Measurements from ENCODE around the gene RBPJL.
A peak's percentile ranks its signal among the peaks of the same experiment; 100 is the strongest.

RBPJL gene, protein sequence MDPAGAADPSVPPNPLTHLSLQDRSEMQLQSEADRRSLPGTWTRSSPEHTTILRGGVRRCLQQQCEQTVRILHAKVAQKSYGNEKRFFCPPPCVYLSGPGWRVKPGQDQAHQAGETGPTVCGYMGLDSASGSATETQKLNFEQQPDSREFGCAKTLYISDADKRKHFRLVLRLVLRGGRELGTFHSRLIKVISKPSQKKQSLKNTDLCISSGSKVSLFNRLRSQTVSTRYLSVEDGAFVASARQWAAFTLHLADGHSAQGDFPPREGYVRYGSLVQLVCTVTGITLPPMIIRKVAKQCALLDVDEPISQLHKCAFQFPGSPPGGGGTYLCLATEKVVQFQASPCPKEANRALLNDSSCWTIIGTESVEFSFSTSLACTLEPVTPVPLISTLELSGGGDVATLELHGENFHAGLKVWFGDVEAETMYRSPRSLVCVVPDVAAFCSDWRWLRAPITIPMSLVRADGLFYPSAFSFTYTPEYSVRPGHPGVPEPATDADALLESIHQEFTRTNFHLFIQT

DNA sequence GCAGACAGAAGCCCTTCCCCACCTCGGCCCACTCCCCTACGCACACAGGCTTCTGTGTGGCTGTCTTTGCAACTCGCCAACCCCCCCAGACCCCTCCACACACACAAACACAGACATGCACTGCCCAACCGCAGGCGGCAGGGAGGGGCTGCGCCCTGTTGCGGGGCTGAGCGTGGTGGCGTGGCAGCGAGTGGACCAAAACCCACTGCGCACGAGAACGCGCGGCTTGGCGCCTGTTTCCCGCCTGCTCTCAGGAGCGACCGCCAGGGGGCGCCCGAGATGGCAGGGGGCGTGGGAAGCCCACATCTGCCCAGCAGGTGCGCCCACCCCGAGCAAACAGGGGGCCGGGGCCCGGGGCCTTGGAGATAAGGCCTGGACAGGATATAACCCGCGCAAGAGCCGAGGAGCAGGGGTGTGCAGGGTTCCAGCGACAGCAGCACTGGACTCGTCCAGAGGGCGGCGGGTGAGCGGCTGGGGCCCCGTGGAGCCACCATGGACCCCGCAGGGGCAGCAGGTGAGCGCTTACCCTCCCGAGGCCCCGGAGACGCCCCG is at the start of gene RBPJL:
Gene RBPJL (plus strand): TSS at position 410 of the 552 bp plus-strand sequence. CDS start 83 bp downstream, at position 493.
- DNase-seq: peak; percentile 52

DNA sequence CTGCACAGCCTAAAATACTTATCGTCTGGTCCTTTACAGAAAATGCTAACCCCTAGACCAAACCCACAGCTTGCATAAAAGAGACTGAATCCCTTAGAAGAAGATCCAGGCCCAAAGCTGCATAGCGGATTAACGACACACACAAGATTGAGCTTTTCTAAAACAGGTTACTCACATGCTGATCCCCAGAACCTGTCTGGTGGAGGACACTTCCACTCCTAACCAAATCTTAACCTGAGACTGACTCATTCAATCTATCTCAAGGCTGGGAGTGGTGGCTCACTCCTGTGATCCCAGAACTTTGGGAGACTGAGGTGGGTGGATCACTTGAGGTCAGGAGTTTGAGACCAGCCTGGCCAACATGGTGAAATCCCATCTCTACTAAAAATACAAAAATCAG is 49.5 kb upstream of the RBPJL start:
- no peak for DNase-seq

GRCh38 chr20:45257711-45258110 is 48.9 kb upstream of the RBPJL start:
- DNase-seq: no peak

- DNase-seq: no peak
Measured at GRCh38 chr20:45258259-45258658, 48.4 kb upstream of the RBPJL start.

- DNase-seq: no peak
Measured at GRCh38 chr20:45258664-45259063, 48.0 kb upstream of the RBPJL start.

- DNase-seq: no peak
Measured at GRCh38 chr20:45263556-45264266, 42.9 kb upstream of the RBPJL start.

GRCh38 chr20:45266977-45267376 is 39.7 kb upstream of the RBPJL start:
- DNase-seq: no peak

DNA sequence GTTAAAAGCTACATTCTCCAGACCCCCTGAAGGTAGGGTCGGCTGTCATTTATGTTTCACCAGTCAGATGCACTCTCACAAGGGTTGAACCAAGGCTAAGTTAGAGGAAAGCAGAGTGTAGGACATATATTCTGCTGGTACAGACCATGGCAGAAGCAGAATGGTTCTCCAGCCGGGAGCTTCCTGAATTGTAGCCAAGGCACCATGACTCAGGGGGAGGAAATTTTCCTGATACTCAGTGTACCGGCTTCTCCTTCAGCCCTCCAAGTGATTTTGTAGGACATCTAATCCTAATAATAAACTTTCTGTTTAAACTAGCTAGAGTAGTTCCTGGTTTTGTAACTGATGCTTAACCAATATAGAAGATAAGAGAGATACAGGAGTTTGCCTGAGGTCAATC is 38.1 kb upstream of the RBPJL start:
- DNase-seq: no peak

DNA sequence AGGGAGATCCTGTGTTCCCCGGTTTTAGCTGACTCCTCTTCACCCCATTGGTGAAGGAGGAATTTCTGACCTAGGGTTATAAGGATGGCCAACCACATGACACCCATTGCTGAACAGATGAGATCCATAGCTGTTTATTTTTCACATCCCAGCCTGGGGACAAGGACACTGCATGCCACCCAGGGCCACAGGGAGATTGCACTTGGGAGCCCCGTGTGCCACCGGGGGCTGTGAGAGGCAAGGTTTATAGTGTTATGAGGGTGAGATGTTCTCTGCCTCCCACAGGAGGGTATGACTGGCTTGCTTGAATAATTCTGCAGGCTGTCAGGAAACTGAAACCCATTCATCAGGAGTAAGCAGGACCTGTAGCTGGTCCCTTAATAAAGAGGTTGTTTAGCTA is 37.6 kb upstream of the RBPJL start:
- DNase-seq: no peak

DNA sequence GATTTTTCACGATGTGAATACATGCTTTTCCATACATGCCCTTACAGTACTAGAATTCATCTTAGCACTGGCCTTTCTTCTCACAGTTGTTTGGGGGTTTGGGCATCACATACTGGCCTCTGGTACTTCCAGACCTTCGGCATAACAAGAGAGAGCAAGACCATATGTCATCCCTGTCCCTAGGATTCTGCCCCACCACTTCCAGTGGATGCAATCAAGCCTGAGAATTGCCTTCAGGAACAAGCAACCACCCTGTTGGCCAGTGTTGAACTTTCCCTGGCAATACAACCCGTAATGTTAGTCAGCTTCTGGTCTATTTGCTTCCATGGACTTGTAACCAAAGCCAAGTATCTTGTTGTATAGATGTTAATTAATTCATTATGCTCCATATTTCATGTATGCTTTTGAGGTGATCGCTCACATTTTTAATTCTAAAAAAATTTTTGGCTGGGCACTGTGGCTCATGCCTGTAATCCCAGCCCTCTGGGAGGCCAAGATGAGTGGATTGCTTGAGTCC is 36.8 kb upstream of the RBPJL start:
- no peak for DNase-seq

DNA sequence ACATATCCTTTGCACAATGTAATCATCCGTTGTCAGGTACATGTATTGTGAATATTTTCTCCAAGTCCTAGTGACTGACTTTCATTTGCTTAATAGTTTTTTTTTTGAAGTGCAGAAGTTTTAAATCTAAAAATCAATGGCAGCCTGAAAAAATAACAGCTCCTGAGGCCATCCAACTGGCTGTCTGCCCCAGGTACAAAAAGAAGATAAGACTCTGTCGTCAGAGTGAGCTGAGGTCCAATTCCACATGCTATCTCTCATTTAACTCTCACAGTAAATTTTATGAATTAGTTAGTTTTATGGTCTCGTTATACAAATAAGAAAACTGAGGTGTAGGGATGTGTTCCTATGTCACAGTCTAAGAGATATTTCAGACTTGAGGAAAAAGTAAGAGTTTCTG is 31.3 kb upstream of the RBPJL start:
- no peak for DNase-seq

- DNase-seq: no peak
Measured at GRCh38 chr20:45279992-45280391, 26.6 kb upstream of the RBPJL start.

- no peak for DNase-seq
Measured at GRCh38 chr20:45282700-45283550, 23.7 kb upstream of the RBPJL start.

DNA sequence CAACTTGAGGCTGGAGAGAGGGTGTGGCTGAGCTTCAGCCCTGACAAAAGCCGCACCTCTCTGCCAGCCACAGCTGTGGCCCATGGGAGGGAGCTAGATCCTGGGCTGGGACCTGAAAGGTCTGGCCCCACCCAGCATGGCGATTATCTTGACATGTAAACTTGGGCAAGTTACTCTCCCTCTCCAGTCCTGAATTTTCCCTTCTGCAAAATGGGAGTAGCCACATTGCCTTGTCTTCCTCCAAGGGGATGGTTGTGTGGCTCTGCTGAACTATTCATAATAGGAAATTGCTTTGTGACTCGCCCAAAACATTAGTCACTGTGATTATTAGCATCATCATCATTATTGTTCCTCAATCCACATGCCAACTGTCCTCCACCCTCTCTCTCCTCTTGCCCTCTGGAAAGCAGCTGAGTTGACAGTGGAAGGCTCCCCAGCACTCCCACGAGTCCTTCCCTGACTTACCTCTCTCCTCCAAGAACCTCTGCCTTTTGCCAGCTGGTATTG is 23.0 kb upstream of the RBPJL start:
- DNase-seq: no peak

DNA sequence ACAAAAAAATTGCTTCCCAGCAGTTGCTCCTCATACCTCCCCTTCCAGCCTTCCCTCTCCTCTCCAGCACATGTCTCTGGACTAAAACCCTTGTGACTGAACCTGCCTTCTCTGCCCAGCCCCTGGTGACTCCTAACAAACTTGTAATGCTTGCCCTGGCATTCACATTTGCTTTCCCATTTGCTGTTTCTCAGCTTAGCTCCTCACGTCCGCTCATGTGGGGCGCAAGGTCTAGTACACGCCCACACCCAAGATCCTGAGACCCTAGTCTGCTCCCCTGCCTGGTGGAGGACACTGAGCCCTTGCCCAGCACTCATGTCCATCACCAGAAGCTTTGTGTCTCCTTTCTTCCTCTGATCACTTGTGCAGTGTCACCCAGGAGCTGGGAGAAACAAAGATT is 18.3 kb upstream of the RBPJL start:
- no peak for DNase-seq

DNA sequence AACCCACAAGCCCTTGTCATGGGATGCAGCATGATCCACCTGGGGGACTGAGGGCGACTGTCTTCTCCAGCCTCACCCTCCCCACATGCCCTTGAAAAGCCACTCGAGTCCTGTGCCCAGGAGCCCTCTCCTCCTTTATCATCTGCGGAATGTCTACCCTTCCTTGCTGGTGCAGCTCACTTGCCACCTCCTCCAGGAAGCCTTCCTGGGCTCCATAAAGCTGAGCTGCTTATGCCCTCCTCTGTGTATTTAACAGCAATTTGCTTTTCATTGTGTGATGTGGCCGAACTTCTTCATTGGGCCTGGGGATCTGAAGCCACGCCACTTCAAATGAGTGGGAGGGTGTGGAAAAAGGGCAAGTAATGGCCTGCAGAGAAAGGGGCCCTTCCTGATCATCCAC is 17.8 kb upstream of the RBPJL start:
- DNase-seq: no peak

- DNase-seq: no peak
Measured at GRCh38 chr20:45289942-45290676, 16.5 kb upstream of the RBPJL start.

DNA sequence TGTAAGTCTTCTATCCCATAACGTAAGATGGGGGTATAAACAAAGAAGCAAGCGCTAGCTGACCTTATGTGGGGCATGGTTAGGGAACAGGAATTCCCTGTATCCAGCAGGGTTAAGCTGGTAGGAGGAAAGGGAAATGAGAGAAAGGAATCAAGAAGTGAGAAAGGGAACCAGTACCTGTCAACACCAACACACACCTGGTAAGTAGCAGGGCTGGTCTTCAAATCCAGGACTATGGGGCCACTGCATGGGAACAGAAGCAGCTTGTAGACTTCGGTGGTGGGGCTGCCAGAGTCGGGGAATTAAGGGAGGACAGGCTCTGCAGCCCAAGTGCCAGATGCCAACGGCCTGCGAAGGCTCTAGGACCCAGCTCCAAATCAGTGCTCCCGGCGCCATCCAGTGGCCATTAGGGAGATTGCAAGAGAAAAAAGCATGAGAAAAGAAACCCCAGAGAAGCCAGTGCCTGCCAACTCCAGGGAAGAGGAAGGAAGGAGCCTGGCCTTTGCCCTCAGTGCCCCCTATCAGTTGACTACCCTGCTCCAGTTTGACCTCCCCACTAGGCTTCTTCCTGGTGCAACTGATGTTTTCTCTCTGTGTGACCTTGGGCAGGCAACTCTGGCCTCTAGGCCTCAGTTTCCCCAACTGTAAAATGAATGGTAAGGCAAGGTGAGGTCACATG is 15.8 kb upstream of the RBPJL start:
- DNase-seq: peak; percentile 71

DNA sequence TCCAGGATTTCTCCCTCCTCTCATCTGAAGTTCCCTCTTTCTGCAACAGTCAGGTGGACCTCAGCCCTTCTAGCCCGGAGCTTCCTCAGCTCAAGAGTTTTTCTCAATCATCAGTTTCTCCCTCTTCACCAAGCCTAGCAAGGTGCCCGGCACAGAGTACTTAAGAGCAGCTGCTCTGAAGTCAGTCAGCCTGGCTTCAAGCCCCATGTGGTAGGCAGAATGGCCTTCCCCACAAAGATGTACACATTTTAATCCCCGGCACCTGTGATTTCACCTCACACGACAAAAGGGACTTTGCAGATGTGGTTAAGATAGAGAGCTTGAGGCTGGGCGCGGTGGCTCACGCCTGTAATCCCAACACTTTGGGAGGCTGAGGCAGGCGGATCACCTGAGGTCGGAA is 15.1 kb upstream of the RBPJL start:
- DNase-seq: no peak

- DNase-seq: no peak
Measured at GRCh38 chr20:45292343-45292742, 14.3 kb upstream of the RBPJL start.
